GM12878 (cell line): ENCODE measurements around the gene RAD9A. TPM values are rescaled to one million over a fixed set of nuclear protein-coding genes. Genes with fewer than 3 reads are reported as not detected.

ENCODE experiments used
- HDAC2 ChIP-seq: fragments of 200-600 bp; sonication (generic); IDR thresholded peaks from 2 replicates; pipeline ENCODE4 v1.6.1; 2017
- IKZF1 ChIP-seq: fragments of 450-650 bp; conservative IDR thresholded peaks from 2 replicates; pipeline ENCODE4 v1.6.1; 2017; ENCODE audit warnings: antibody characterized with exemption, mild to moderate bottlenecking
- IRF4 ChIP-seq: IDR thresholded peaks from 2 replicates; pipeline ENCODE4 v1.6.1; 2011; ENCODE audit warnings: low read depth, low read length
- MEF2A ChIP-seq: IDR thresholded peaks from 2 replicates; pipeline ENCODE4 v1.6.1; 2011; ENCODE audit warnings: low read depth, mild to moderate bottlenecking, low read length, moderate library complexity; ENCODE audit not compliant: insufficient read depth
- MXI1 ChIP-seq: fragments of 150-350 bp; IDR thresholded peaks from 2 replicates; pipeline ENCODE4 v1.6.1; 2011; ENCODE audit warnings: low read depth, mild to moderate bottlenecking, inconsistent platforms, low read length, improper control_type of control experiment
- NFIC ChIP-seq: IDR thresholded peaks from 2 replicates; pipeline ENCODE4 v1.6.1; 2012; ENCODE audit warnings: low read depth, mild to moderate bottlenecking, inconsistent platforms, low read length, moderate library complexity
- NFYA ChIP-seq: IDR thresholded peaks from 2 replicates; pipeline ENCODE4 v1.6.1; 2011; ENCODE audit warnings: low read depth, mild to moderate bottlenecking, low read length, improper control_type of control experiment, borderline replicate concordance
- NR2C1 ChIP-seq: fragments of 450-650 bp; IDR thresholded peaks from 2 replicates; pipeline ENCODE4 v1.6.1; 2017; ENCODE audit warnings: antibody characterized with exemption, mild to moderate bottlenecking, moderate library complexity
- PBX3 ChIP-seq: IDR thresholded peaks from 2 replicates; pipeline ENCODE4 v1.6.1; 2011; ENCODE audit warnings: mild to moderate bottlenecking, low read depth, low read length, moderate library complexity; ENCODE audit not compliant: insufficient replicate concordance
- RB1 ChIP-seq: fragments of 450-650 bp; formaldehyde crosslinking; IDR thresholded peaks from 2 replicates; pipeline ENCODE4 v1.6.1; 2017; ENCODE audit warnings: mild to moderate bottlenecking, borderline replicate concordance
- REST ChIP-seq: IDR thresholded peaks from 2 replicates; pipeline ENCODE4 v1.6.1; 2012; ENCODE audit warnings: mild to moderate bottlenecking, low read depth, low read length
- RUNX3 ChIP-seq: IDR thresholded peaks from 2 replicates; pipeline ENCODE4 v1.6.1; 2012; ENCODE audit warnings: low read length, inconsistent platforms
- SMC3 ChIP-seq: IDR thresholded peaks from 2 replicates; pipeline ENCODE4 v1.6.1; 2011; ENCODE audit warnings: low read length, improper control_type of control experiment, borderline replicate concordance
- SP1 ChIP-seq: IDR thresholded peaks from one replicate; pipeline ENCODE4 v1.6.1; 2011; ENCODE audit warnings: low read depth, low read length
- TAF1 ChIP-seq: IDR thresholded peaks from 2 replicates; pipeline ENCODE4 v1.6.1; 2011; ENCODE audit warnings: mild to moderate bottlenecking, low read depth, low read length, borderline replicate concordance
- ZNF687 ChIP-seq: fragments of 450-650 bp; IDR thresholded peaks from 2 replicates; pipeline ENCODE4 v1.6.1; 2017; ENCODE audit warnings: mild to moderate bottlenecking, moderate library complexity
- polyA plus RNA-seq, 11 experiments: library from polyadenylated mRNA; depleted of rRNA in 4 of 11; unstranded in 6 of 11; stranded (reverse) in 5 of 11; fragments of >200 nt; fragmentation: Nextera tagmentation in 4 of 11; fragmentation: Illumina TruSeq in 1 of 11; extraction: Ambion mirVana in 4 of 11; extraction: Trizol in 1 of 11; gene quantifications; 1 replicate in 1 of 11; 2 replicates in 10 of 11; pipeline versions ENCODE4 v1.2.1 to v1.2.3, GENCODE V29; 2011 to 2016; ENCODE audit warnings: inconsistent platforms in 2 of 11, missing spikeins in 2 of 11, low read depth in 1 of 11
- total RNA-seq, 4 experiments: library from RNA; depleted of rRNA in 3 of 4; stranded (reverse); fragments of >200 nt in 3 of 4; fragmentation: Illumina TruSeq in 1 of 4; extraction: Trizol in 1 of 4; gene quantifications; 2 replicates each; pipeline versions ENCODE4 v1.2.1 to v1.2.3, GENCODE V29; 2013 to 2021

RAD9A gene
- total and polyA plus RNA-seq, 10 of the 15 experiments (the other 5 are each of a cell fraction or from before 2014, with no cell fraction given) = 1.1 to 36.2 (median 19.8) TPM

- TF ChIP-seq ZNF687 = no peak
- 0 out of 2 replicates have a peak, but pooled peaks have one; percentile 29 for TF ChIP-seq IRF4
- TF ChIP-seq RUNX3 = no peak
- no peak for TF ChIP-seq REST
- peak; percentile 42; the same call in 1 of the 2 replicates for TF ChIP-seq RB1
- no peak for TF ChIP-seq MXI1
- no peak for TF ChIP-seq NFYA
- peak; percentile 59 for TF ChIP-seq IKZF1
- TF ChIP-seq PBX3 = no peak
- no peak for TF ChIP-seq NFIC
- no peak for TF ChIP-seq TAF1
- no peak for TF ChIP-seq NR2C1
- TF ChIP-seq SMC3 = peak; percentile 65
- no peak for TF ChIP-seq SP1
- TF ChIP-seq MEF2A = 0 out of 2 replicates have a peak, but pooled peaks have one; percentile 4
- no peak for TF ChIP-seq HDAC2
Observed at GRCh38 chr11:67351275-67352005, 40.3 kb upstream of the RAD9A start (continued).
